SH-SY5Y (cell line): ENCODE data around the gene BLACAT1.

Experiments used
- GATA2 ChIP-seq: IDR thresholded peaks from 2 replicates; pipeline ENCODE4 v1.6.1; 2011; ENCODE audit warnings: mild to moderate bottlenecking, low read depth, low read length
- GATA3 ChIP-seq: IDR thresholded peaks from 2 replicates; pipeline ENCODE4 v1.6.1; 2011; ENCODE audit warnings: low read depth, mild to moderate bottlenecking, low read length, moderate library complexity

DNA sequence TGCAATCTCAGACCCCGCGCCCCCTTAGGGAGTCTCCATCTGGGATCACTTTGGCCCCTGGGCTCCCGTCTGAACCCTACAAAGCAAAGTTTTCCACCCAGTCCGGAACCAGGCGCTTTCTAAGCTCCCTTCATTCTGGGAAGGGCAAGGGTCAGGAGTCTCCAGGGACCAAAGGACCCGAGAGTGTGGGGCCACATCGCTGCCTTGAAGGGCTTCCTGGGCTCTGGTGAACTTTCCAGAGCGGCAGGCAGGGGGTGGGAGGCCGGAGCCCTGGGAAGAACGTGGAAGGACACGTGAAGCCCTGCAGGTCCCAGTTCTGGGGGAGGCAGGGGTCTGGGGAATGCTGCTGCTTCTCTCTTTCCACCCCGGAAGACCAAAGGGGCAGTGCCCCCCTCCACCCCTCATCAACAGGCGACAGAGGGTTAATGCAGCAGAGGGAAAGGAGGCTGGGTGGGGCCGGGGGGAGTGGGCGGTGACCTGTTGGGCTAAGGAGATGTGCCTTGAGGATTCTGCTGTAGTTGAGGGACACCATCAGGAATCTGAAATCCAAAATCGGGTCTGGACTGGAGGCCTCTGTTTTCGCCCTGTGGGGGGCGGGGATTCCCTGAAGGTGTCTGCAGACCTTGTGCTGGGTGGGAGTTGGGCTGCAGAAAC is 49.4 kb upstream of the BLACAT1 start:
- TF ChIP-seq GATA3, result no peak
- no peak for TF ChIP-seq GATA2
